GM12801 (cell line): ENCODE measurements around the gene RFX5.

Experiments used
- TF ChIP-seq, protein P1 (sequence below): IDR thresholded peaks from one replicate; pipeline ENCODE4 v1.5.1; 2011; ENCODE audit warnings: control low read depth; ENCODE audit not compliant: insufficient read length; ENCODE audit errors: extremely low read depth

Gene RFX5

DNA sequence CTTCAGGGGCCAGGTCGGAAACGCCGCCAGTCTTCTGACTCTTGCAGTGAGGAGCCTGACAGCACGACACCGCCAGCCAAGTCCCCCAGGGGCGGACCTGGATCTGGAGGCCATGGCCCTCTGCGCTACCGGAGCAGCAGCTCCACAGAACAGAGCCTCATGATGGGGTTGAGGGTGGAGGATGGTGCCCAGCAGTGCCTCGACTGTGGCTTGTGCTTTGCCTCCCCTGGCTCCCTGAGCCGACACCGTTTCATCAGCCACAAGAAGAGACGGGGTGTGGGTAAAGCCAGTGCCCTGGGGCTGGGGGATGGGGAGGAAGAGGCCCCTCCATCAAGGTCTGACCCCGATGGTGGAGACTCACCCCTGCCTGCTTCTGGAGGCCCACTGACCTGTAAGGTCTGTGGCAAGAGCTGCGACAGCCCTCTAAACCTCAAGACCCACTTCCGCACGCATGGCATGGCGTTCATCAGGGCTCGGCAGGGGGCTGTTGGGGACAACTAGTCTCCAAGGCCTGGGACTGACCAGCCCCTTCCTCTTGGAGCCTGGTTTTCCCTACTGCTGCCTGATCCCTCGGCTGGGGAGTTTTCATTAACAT, 56.2 kb downstream of the RFX5 start:
- TF ChIP-seq, protein P1, sequence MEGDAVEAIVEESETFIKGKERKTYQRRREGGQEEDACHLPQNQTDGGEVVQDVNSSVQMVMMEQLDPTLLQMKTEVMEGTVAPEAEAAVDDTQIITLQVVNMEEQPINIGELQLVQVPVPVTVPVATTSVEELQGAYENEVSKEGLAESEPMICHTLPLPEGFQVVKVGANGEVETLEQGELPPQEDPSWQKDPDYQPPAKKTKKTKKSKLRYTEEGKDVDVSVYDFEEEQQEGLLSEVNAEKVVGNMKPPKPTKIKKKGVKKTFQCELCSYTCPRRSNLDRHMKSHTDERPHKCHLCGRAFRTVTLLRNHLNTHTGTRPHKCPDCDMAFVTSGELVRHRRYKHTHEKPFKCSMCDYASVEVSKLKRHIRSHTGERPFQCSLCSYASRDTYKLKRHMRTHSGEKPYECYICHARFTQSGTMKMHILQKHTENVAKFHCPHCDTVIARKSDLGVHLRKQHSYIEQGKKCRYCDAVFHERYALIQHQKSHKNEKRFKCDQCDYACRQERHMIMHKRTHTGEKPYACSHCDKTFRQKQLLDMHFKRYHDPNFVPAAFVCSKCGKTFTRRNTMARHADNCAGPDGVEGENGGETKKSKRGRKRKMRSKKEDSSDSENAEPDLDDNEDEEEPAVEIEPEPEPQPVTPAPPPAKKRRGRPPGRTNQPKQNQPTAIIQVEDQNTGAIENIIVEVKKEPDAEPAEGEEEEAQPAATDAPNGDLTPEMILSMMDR = no peak
